ENCODE data around the gene CASQ1. TPM values are rescaled to one million over a fixed set of nuclear protein-coding genes. Genes with fewer than 3 reads are reported as not detected.
A peak's percentile ranks its signal among the peaks of the same experiment; 100 is the strongest.

Gene CASQ1
- total and polyA plus RNA-seq, 4 donors, result 1.6 to 15.2 (median 3.9) TPM

- intact Hi-C loops (cut with DNase I), result loop anchor here (5.0 to 10.0 kb wide), 3 partner anchors 38 to 285 kb away; partner anchors contain the start of genes DCAF8 (in 1 of the 2) and TAGLN2 (in 1 of the 2)
- H3K36me3 ChIP-seq (ENCODE audit: control insufficient read depth in 1 of 2, insufficient read depth in 2 of 2, low read length in 1 of 2), result peaks cover 0 to 17% of the 10 kb centered on the region in 2 donors
- 41 to 44% methylated on average over 7 of the region's 7 CpGs for WGBS, 2 donors
- DNase-seq (no peak), ATAC-seq (ENCODE audit: low FRiP score) (no peak)
- H3K4me1 ChIP-seq (ENCODE audit: control insufficient read depth in 1 of 2, insufficient read depth in 2 of 2, low read length in 2 of 2), result peaks cover 4 to 7% of the 10 kb centered on the region in 2 donors
- H3K4me3 ChIP-seq (ENCODE audit: low read length in 2 of 2), result no peak overlapping the region
- no peaks in the 10 kb centered on the region for H3K9me3 ChIP-seq (ENCODE audit: control insufficient read depth, low read length)
- no peaks in the 10 kb centered on the region for H3K27me3 ChIP-seq (ENCODE audit: control insufficient read depth in 1 of 2, insufficient read depth in 2 of 2, low read length in 1 of 2)
- H3K27ac ChIP-seq (ENCODE audit: low read depth in 1 of 2, low read length in 2 of 2), result peak overlapping the region in 1 of 2 donors; percentile 71
These were observed 19.1 kb downstream of the CASQ1 start for GRCh38 chr1:160209321-160210046.

- WGBS, 2 donors, result 13 to 16% methylated on average over 5 of the region's 5 CpGs
- intact Hi-C loops (cut with DNase I), result loop anchor here (5.0 to 10.0 kb wide), 2 partner anchors 37 to 286 kb away; partner anchors contain the start of gene TAGLN2 (in 1 of the 2)
- Histone ChIP-seq H3K27me3 (ENCODE audit: control insufficient read depth in 1 of 2, insufficient read depth in 2 of 2, low read length in 1 of 2) (no peaks in the 10 kb centered on the region), H3K36me3 (ENCODE audit: control insufficient read depth in 1 of 2, insufficient read depth in 2 of 2, low read length in 1 of 2) (peaks cover 0 to 19% of the 10 kb centered on the region in 2 donors), H3K4me1 (ENCODE audit: control insufficient read depth in 1 of 2, insufficient read depth in 2 of 2, low read length in 2 of 2) (peaks cover 0 to 7% of the 10 kb centered on the region in 2 donors), H3K4me3 (ENCODE audit: low read length in 2 of 2) (no peak overlapping the region), H3K27ac (ENCODE audit: low read depth in 1 of 2, low read length in 2 of 2) (peak overlapping the region in 1 of 2 donors; percentile 22), H3K9me3 (ENCODE audit: control insufficient read depth, low read length) (no peaks in the 10 kb centered on the region)
- DNase-seq, result no peak
- ATAC-seq (ENCODE audit: low FRiP score), result no peak
These were observed 20.2 kb downstream of the CASQ1 start for GRCh38 chr1:160210561-160210960.

- H3K36me3 ChIP-seq (ENCODE audit: control insufficient read depth in 1 of 2, insufficient read depth in 2 of 2, low read length in 1 of 2), result peaks cover 0 to 20% of the 10 kb centered on the region in 2 donors
- WGBS, 2 donors, result 48 to 59% methylated on average over 10 of the region's 10 CpGs
- peaks cover 0 to 7% of the 10 kb centered on the region in 2 donors for H3K4me1 ChIP-seq (ENCODE audit: control insufficient read depth in 1 of 2, insufficient read depth in 2 of 2, low read length in 2 of 2)
- no peaks in the 10 kb centered on the region for H3K27me3 ChIP-seq (ENCODE audit: control insufficient read depth in 1 of 2, insufficient read depth in 2 of 2, low read length in 1 of 2)
- no peaks in the 10 kb centered on the region for H3K9me3 ChIP-seq (ENCODE audit: control insufficient read depth, low read length)
- peak overlapping the region in 1 of 2 donors; percentile 22 for H3K27ac ChIP-seq (ENCODE audit: low read depth in 1 of 2, low read length in 2 of 2)
- no peak overlapping the region for H3K4me3 ChIP-seq (ENCODE audit: low read length in 2 of 2)
- intact Hi-C loops (cut with DNase I), result loop anchor here (5.0 to 10.0 kb wide), 2 partner anchors 36 to 286 kb away; partner anchors contain the start of gene TAGLN2 (in 1 of the 2)
- DNase-seq (no peak), ATAC-seq (ENCODE audit: low FRiP score) (no peak)
These were observed 20.8 kb downstream of the CASQ1 start for GRCh38 chr1:160211046-160211790.

GRCh38 chr1:160214481-160215140, 24.2 kb downstream of the CASQ1 start:
- WGBS, 2 donors, result 71 to 78% methylated on average over 3 of the region's 3 CpGs
- ATAC-seq (ENCODE audit: low FRiP score) (no peak), DNase-seq (no peak)
- H3K9me3 ChIP-seq (ENCODE audit: control insufficient read depth, low read length), result no peaks in the 10 kb centered on the region
- no peak overlapping the region for H3K4me3 ChIP-seq (ENCODE audit: low read length in 2 of 2)
- H3K27me3 ChIP-seq (ENCODE audit: control insufficient read depth in 1 of 2, insufficient read depth in 2 of 2, low read length in 1 of 2), result no peaks in the 10 kb centered on the region
- no peak overlapping the region for H3K27ac ChIP-seq (ENCODE audit: low read depth in 1 of 2, low read length in 2 of 2)
- intact Hi-C loops (cut with DNase I), result loop anchor here (5.0 to 10.0 kb wide), 2 partner anchors 33 to 290 kb away; partner anchors contain the start of gene TAGLN2 (in 1 of the 2)
- peaks cover 0 to 20% of the 10 kb centered on the region in 2 donors for H3K36me3 ChIP-seq (ENCODE audit: control insufficient read depth in 1 of 2, insufficient read depth in 2 of 2, low read length in 1 of 2)
- H3K4me1 ChIP-seq (ENCODE audit: control insufficient read depth in 1 of 2, insufficient read depth in 2 of 2, low read length in 2 of 2), result peaks cover 0 to 4% of the 10 kb centered on the region in 2 donors

GRCh38 chr1:160216301-160216700, 25.9 kb downstream of the CASQ1 start:
- intact Hi-C loops (cut with DNase I), result loop anchor here in 1 of 2 donors (10.0 kb wide), 1 partner anchor 292 kb away; the partner anchor contains the start of gene TAGLN2
- DNase-seq, result no peak
- peak overlapping the region in 1 of 2 donors; percentile 41 for H3K27ac ChIP-seq (ENCODE audit: low read depth in 1 of 2, low read length in 2 of 2)
- H3K9me3 ChIP-seq (ENCODE audit: control insufficient read depth, low read length), result no peaks in the 10 kb centered on the region
- no peak overlapping the region for H3K4me3 ChIP-seq (ENCODE audit: low read length in 2 of 2)
- H3K27me3 ChIP-seq (ENCODE audit: control insufficient read depth in 1 of 2, insufficient read depth in 2 of 2, low read length in 1 of 2), result no peaks in the 10 kb centered on the region
- ATAC-seq (ENCODE audit: low FRiP score), result no peak
- H3K4me1 ChIP-seq (ENCODE audit: control insufficient read depth in 1 of 2, insufficient read depth in 2 of 2, low read length in 2 of 2), result peaks cover 0 to 3% of the 10 kb centered on the region in 2 donors
- peaks cover 0 to 20% of the 10 kb centered on the region in 2 donors for H3K36me3 ChIP-seq (ENCODE audit: control insufficient read depth in 1 of 2, insufficient read depth in 2 of 2, low read length in 1 of 2)

- WGBS, 2 donors, result 6 to 8% methylated on average over 10 of the region's 10 CpGs
- no peaks in the 10 kb centered on the region for H3K9me3 ChIP-seq (ENCODE audit: control insufficient read depth, low read length)
- peak overlapping the region in 1 of 2 donors; percentile 96 for H3K27ac ChIP-seq (ENCODE audit: low read depth in 1 of 2, low read length in 2 of 2)
- H3K4me1 ChIP-seq (ENCODE audit: control insufficient read depth in 1 of 2, insufficient read depth in 2 of 2, low read length in 2 of 2), result peaks cover 0 to 3% of the 10 kb centered on the region in 2 donors
- H3K36me3 ChIP-seq (ENCODE audit: control insufficient read depth in 1 of 2, insufficient read depth in 2 of 2, low read length in 1 of 2), result peaks cover 0 to 18% of the 10 kb centered on the region in 2 donors
- intact Hi-C loops (cut with DNase I), result loop anchor here (2.0 to 10.0 kb wide), 3 partner anchors 25 to 293 kb away; partner anchors contain the start of gene TAGLN2 (in 1 of the 2)
- H3K27me3 ChIP-seq (ENCODE audit: control insufficient read depth in 1 of 2, insufficient read depth in 2 of 2, low read length in 1 of 2), result no peaks in the 10 kb centered on the region
- ATAC-seq (ENCODE audit: low FRiP score) (peak; percentile 57), DNase-seq (peak; percentile 61 to 83)
- no peak overlapping the region for H3K4me3 ChIP-seq (ENCODE audit: low read length in 2 of 2)
These were observed 27.2 kb downstream of the CASQ1 start for GRCh38 chr1:160217481-160218051.

GRCh38 chr1:160219062-160219929, 28.9 kb downstream of the CASQ1 start:
- Histone ChIP-seq H3K4me3 (ENCODE audit: low read length in 2 of 2) (no peak overlapping the region), H3K27me3 (ENCODE audit: control insufficient read depth in 1 of 2, insufficient read depth in 2 of 2, low read length in 1 of 2) (no peaks in the 10 kb centered on the region), H3K36me3 (ENCODE audit: control insufficient read depth in 1 of 2, insufficient read depth in 2 of 2, low read length in 1 of 2) (peaks cover 3 to 13% of the 10 kb centered on the region in 2 donors), H3K9me3 (ENCODE audit: control insufficient read depth, low read length) (no peaks in the 10 kb centered on the region), H3K27ac (ENCODE audit: low read depth in 1 of 2, low read length in 2 of 2) (peak overlapping the region in 1 of 2 donors; percentile 73), H3K4me1 (ENCODE audit: control insufficient read depth in 1 of 2, insufficient read depth in 2 of 2, low read length in 2 of 2) (peaks cover 0 to 3% of the 10 kb centered on the region in 2 donors)
- 11 to 14% methylated on average over 4 of the region's 4 CpGs for WGBS, 2 donors
- ATAC-seq (ENCODE audit: low FRiP score) (peak; percentile 80), DNase-seq (peak in 1 of 2 donors; percentile 67)
- intact Hi-C loops (cut with DNase I), result loop anchor here (2.0 to 10.0 kb wide), 3 partner anchors 26 to 294 kb away; partner anchors contain the start of gene TAGLN2 (in 1 of the 2)
